GM19023 (cell line): ENCODE results near the gene ESRP2.

ENCODE experiments used
- ATAC-seq: cut with Tn5 transposase; IDR thresholded peaks from one replicate; pipeline ENCODE4 v1.9.1; 2021; ENCODE audit warnings: mild to moderate bottlenecking, moderate library complexity; ENCODE audit not compliant: unreplicated experiment

ESRP2 gene

DNA sequence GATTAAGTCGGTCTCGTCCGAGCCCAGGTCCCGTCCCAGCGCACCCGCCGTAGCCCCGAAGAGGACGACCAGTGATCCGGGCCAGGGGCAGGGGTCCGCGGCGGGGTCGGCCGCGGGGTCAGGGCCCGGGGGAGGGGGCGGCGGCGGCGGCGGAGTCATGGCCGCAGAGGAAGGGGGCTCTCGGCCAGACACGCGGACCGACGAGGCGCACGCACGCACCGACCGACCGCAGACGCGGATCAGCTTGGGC is at the start of gene ESRP2:
TSS of gene ESRP2 (minus strand) at position 241 of the 250 bp plus-strand sequence. CDS start at position 159, 82 bp downstream.
- no peak for ATAC-seq

DNA sequence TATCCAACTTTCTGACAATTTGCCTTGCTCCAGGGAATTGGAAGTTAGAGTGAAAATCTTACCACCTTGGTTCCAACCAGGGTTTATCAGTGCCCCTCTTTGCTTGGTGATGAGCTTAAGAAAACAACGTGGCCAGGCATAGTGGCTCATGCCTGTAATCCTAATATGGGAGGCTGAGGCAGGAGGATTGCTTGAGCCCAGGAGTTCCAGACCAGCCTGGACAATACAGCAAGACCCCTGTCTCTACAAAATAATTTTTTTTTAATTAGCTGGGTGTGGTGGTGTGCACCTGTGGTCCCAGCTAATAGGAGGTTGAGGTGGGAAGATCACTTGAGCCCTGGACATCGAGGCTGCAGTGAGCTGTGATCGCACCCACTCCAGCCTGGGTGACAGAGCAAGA is 49.8 kb upstream of the ESRP2 start:
- ATAC-seq, result no peak

DNA sequence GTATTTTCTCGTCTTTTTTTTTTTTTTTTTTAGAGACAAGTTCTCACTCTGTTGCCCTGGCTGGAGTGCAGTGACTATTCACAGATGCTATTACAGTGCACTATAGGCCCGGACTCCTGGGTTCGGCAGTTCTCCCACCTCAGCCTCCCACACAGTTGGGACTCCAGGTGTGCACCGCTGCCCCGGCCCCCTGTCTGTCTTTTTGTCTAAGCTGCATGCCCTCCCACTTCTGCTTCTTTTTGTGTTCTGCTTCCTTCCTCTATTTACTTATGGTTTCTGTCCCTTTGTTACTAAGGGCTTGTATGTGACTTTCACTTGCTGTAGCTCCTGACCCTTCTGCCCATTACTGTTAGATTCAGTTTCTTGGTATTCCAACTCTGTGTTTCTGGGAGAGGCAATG is 48.9 kb upstream of the ESRP2 start:
- peak; percentile 51 for ATAC-seq

DNA sequence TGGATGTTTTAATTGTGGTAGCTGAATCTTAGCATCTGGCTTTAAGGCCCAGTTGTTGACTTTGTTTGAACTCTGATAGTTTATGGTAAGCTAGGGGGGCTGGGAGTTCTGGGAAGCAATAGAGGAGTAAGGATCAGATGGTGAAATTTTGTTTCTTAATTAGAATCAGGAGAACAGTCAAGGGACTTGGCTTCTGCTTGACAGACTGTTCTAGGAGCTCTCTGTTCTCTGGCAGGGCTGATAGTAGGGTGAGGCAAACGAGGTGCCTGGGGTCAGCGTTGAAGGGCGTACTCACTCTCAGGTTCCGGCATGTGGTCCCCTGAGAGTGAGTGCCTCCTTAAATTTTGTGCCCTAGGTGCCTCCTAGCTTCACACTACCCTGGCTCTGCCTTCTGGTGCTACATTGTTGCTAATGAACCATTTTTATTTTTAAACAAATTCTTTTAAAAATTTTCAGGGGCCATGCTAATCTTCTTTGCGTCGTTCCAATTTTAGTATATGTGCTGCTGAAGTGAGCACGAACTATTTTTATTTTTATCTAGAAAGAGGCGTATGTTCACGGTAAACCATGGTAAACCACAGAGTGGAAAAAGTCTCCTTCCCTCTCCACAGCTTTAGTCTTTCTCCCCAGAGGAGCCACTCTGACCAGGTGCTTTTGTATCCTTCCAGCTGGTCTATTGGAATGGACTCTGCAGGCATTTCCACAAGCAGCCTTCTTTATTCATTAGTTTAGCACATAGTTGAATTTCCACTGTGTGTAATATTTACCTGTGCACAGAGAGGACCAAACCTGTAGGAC is 48.1 kb upstream of the ESRP2 start:
- ATAC-seq, result no peak

DNA sequence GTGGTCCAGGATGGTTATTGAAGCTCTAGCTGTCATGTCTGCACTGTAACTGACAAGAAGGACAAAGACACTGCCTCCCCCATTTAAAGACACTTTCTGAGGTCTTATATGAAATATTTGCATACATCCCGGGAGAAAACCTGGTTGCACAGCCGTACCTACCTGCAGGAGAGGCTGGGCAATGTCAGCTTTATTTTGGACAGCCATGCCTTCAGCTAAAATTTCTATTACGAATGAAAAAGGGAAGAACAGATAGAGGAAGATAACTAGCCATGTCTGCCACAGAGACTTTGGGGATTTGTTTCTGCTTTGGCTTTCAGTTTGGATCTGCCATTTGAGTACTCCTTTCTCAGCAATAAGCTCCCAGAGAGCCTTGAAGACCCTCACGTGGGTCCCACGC is 47.4 kb upstream of the ESRP2 start:
- no peak for ATAC-seq

DNA sequence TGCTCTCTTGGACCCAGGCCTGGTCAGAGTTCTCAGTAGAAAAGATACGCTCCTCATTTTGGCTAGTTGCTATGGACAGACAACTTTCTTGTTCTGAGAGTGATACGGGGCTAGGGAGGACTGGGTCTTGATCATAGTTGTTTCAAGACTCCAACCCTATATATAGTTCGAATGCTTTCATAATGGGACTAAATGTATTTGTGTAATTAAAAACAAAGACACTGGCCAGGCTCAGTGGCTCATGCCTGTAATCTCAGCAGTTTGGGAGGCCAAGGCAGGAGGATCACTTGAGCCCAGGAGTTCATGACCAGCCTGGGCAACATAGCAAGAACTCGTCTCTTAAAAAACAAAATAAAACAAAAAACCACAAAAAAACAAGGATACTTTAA is 46.1 kb upstream of the ESRP2 start:
- no peak for ATAC-seq

DNA sequence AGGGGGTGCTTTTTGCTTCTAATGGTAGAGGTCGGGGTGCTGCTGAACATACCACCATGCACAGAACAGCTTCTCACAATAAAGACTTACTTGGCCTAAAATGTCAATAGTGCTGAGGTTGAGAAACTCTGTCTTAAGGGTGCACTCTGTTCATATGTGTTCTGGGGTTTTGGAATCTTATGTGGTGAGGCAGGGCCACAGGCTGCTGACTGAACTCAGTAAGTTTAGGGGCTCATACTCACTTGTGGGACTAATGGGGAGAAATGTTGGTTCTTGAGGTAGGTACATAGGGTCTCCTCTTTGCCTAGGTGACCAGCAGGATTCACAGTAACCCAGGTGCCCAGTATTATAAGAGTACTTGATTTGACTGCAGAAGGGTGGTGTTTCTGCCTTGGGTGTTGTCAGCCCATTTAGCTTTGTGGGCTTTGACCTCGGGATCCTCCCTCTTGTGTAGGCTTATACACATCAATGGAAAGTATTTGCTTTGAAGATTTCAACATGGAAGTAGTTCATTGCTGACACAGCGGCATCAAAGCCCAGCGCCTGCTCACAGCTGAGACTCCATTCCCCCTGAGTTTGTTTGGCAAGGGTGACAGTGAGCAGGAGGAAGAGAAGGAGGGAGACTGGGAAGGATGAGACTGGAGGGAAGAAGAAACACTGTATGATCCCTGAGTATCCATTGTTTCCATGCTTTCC is 45.6 kb upstream of the ESRP2 start:
- ATAC-seq, result no peak

DNA sequence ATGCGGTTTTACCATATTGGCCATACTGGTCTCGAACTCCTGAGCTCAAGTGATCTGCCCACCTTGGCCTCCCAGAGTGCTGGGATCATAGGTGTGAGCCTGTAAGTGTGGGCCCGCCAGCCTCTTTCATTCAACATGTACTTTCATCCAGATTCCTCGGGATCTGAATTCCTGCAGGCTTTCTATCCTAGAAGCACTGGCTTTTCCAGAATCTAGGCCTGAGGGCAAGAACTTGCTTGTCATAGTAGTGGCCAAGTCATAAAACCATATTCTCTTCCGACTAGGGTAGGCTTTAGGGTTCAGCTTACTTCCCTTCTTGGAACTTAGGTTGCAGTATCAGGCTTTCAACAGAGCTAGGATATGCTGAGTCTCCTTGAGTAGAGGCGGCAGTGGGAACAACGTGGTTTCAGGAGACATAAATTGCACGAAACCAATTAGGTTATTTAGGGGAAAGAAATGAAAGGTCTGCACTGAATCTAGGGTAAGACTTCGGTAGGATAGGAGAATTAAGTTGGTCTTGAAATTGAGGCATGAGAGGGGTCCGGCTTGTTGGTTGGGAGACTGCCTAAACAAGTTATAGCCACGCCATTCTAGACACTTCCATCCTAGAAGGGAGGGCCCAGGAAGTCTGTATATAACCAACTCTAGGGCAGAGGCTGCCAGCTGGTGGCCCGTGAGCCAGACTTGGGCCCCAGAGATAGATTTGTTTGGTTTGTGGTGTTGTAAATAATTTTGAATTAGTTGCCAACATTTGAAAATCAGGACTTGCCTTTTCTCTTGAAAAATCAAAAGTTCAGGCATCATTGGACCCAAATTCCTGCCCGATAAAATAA is 44.0 kb upstream of the ESRP2 start:
- no peak for ATAC-seq

DNA sequence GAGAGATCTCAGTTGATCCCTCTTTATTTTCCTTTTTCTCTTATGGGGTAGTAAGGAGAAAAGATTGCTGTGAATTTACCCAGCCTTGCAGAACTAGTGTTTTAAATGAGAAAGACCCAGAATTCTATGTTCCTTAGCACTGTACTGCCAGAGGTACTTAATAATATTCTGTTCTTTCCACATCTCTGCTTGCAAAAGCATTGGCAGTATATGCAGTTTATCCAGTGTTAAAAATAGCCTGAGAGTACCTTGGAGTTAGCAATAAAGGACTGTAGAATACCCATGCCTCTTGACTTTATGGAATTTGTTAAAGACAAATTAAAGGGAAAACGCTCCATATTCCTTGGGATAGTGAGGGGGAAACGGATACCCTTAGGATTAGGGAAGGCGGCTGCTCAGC is 40.3 kb upstream of the ESRP2 start:
- ATAC-seq, result no peak

DNA sequence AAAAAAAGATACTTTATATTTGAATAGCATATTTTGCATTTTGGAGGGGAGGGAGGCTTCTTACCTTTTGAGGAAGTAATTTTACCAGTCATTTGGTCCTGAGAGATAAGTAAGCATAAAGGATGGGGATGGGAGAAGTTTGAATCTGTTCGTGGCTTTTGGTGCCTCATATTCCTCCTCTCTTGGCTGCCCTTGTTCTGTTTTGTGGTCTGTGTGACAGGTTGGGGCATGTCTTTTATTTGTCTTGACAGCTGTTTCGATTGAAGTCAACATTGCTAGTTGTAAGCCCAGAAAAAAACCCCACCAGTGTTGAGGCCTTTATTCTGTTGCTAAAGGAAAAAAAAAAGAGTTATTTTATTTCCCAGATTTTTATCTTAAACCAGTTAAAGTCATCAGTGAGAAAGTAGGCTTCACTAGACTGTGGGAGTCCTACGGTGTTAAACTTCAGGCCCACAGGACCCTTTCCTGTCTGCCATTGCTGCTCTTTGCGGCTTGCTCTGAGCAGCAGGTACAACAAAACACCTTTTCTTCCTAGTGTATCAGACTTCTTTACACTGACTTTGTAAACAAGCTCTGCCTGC is 39.8 kb upstream of the ESRP2 start:
- peak; percentile 70 for ATAC-seq

DNA sequence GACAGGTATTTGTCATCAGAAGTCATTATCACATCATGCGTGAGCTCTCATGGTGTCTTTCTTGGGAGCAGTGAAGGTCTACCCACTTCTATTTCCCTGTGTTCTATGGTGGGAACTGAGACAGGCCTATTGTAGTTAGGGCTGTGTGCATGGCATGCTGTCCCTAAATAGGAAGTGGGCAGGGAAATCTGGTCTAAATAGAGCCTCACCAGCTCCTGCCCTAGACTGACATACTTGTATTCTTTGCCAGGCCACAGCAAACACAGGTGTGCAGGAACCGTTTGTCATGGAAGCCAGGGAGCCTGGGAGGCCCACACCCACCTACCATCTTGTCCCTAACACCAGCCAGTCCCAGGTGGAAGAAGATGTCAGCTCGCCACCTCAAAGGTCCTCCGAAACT is 38.5 kb upstream of the ESRP2 start:
- ATAC-seq, result no peak

DNA sequence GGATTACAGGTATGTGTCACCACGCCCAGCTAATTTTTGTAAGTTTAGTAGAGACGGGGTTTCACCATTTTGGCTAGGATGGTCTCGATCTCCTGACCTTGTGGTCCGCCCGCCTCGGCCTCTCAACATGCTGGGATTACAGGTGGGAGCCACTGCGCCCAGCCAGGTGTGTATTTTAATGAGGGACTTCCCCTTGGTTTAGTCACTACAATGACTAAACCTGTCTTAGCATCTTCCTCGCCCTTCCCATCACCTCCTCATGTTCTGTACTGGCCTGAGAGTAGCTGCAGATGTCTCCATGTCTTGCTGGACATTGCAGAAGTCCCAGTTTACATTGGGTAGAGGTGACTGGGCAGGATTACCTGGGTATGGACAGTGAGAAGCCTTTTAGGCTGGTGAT is 38.0 kb upstream of the ESRP2 start:
- ATAC-seq, result no peak

DNA sequence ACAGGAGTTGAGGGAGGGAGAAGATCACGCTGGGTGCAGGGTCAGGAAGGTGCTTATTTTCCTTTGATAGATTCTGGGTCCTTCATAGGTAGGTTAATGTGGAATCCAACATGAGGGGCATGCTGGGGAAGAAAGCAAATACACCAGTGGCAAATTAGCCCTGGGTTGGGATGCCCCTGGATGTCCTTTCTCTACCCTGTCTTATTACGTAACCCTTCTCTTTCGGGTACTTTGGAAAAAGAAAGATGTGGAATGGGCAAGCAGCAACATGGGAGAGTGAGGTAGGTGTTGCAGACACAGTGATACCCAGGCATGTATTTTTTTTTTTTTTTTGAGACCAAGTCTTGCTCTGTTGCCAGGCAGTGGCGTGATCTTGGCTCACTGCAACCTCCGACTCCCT is 37.5 kb upstream of the ESRP2 start:
- ATAC-seq, result no peak

DNA sequence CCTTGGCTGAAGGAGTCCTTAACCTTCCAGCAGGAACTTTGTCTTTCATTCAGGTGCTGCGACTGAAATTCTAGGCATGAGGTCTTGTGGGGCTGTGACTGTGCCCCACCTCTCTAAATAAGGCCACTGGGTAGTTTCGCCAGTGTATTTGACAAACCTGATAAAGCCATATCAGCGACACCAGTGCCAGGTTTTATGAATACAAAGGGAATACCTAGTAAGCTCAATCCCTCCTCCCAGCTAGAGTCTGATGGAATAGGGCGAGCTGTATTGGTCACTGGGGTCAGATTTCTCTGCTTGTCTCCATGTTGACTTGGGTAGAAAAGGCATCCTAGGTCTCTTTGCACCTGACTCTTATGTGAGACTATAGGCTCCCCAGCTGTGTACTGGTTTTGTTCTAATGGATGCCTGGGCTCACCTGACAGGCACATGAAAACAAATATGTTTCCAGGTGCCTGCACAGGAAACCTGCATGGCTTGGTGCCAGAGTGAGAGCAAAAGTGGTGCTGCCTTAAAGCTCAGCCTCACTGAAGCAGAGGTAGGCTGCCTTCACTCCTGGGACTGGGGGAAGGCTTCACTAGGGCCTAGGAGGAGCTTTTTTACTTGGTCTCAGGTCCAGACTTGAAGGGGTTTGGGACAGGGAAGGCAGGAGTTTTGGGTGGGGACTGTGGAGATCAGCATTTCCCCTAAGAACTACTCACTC is 36.7 kb upstream of the ESRP2 start:
- ATAC-seq, result no peak

DNA sequence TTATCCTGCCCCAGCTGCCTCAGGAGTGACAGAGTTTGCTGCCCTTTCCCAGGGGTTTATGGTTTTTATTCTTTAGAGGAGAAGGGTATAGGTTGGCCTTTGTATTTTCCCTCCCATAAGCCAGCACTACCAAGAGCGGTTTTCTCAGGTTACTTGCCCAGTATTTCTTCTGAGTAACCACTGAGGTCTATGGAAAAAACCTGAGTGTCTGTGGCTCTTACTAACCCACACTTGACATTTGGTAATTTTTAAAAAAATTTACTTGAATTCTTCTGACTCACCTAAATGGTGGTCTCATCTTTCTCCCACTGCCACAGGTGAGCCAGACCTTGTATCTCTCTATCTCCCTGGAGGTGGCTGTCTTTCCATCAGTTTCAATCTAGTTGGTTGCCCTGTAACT is 34.4 kb upstream of the ESRP2 start:
- ATAC-seq, result no peak

DNA sequence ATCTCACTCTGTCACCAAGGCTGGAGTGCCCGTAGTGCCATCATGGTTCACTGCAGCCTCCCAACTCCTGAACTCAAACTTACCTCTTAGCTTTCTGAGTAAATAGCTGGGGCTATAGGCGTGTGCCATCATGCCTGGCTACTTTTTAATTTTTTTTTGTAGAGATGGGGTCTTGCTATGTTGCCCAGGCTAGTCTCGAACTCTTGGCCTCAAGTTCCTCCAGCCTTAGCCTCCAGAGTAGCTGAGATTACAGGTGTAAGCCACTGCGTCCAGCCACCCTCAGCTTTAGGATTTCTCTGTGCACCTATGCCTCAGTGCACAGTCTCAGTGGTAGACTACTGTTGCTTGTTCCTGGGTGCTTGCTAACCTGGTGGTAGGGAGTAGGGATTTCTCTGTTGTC is 33.9 kb upstream of the ESRP2 start:
- no peak for ATAC-seq

DNA sequence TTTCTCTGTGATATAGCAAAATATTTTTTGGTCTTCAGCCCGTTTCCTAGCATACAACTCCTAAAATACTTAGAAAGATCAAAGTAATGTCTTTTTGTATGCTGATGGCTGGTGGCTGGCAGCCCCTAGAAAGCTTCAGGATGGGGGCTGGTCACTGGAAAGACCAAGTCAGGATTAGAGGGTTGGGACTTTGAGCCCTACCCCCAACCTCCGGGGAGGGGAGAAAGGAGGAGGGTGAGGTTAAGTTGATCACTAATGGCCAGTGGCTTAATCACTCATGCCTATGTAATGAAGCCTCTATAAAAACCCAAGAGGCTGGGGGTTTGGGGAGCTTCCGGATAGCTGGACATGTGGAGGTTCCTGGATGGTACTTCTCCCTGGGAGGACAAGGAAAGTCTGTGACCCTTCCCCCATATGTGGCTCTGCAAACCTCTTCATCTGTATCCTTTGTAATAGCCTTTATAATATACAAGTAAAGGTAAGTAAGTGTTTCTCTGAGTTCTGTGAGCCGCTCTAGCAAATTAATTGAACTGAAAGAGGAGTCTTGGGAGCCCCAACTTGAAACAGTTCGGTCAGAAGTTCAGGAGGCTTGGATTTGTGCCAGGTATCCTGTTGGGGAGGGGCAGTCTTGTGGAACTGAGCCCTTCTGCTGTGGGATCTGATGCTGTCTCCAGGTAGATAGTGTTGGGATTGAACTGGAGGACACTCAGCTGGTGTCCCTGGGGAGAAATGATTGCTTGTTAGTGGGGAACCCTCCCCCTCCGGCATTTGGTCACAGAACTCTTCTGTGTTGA is 31.9 kb upstream of the ESRP2 start:
- ATAC-seq, result no peak

DNA sequence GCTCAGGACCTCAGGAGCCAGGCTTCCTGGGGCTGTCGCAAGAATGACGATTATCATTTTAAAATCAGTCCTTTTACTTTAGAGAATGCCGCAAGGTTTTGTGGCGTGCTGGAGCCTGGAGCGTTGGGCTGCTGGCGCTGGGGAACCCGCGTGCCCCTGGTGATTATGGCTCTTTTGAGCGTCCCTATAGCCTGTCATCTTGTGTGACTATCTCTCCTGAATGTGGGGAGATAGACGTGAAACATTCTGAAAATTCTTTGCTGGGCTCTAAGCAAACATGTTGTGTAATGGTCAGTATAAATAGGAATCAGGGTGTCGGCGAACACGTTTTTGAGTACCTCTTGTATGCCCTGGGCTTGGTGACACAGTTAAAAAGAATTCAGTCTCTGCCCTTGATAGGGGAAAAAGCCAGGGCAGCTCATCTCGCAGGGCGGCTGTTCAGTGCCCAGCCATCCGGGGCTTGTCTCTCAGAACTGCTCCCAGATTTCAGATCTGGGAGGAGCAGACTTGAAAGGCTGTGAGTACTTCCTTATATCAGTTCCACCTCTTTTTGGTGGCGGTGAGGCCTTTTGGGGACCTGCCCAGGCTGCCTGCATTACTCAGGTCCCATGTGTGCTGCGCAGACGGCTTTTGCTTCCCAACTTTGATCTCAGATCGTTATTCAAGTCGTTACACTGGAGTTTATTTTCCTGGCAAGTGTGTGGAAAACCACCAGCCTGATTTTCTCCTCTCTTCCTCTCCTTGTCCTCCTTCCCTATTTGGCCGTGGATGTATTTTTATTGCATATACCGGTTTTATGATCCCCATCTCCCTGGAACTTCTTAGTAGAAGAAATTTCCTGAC is 29.4 kb upstream of the ESRP2 start:
- ATAC-seq, result peak; percentile 9
